ENCODE measurements around the gene MRGPRG. TPM values are rescaled to one million over a fixed set of nuclear protein-coding genes. Genes with fewer than 3 reads are reported as not detected.

Gene MRGPRG
- total RNA-seq, 5 donors from 2014 or later (not counting 1 experiment from before 2014, with no cell fraction given): not detected

GRCh38 chr11:3213659-3214419 lies 4.8 kb downstream of the MRGPRG start:
- no peak overlapping the region for H3K4me3 ChIP-seq (ENCODE audit: control insufficient read depth in 1 of 2, extremely low read depth in 1 of 2, low read length in 1 of 2)
- no peak overlapping the region for H3K27ac ChIP-seq (ENCODE audit: low read length)
- DNase-seq (no peak), ATAC-seq (replicated peaks in 1 of 4) (no peak)
- ChIA-PET CTCF (interaction anchor here in 1 of 2 donors (0.5 kb wide), 1 partner anchor 1602 kb away, joined by 3 read pairs; no protein-coding TSS in a partner anchor), POLR2A (interaction anchor here in 1 of 2 donors (0.6 kb wide), 1 partner anchor 25 kb away, joined by 5 read pairs; no protein-coding TSS in a partner anchor)
- no peaks in the 10 kb centered on the region for H3K36me3 ChIP-seq (ENCODE audit: control insufficient read depth in 2 of 2, extremely low read depth in 1 of 2, insufficient read depth in 1 of 2, low read length in 1 of 2)
- no peak overlapping the region for H3K4me3 Mint-ChIP-seq
- H3K4me1 Mint-ChIP-seq: peaks cover 4 to 10% (median 5%) of the 10 kb centered on the region in 3 donors
- no peak overlapping the region for H3K27ac Mint-ChIP-seq
- no peaks in the 10 kb centered on the region for H3K9me3 ChIP-seq
- peaks cover 0 to 6% of the 10 kb centered on the region in 2 experiments for H3K4me1 ChIP-seq (ENCODE audit: control insufficient read depth in 1 of 2, extremely low read depth in 1 of 2, insufficient read depth in 2 of 2, low read length in 2 of 2)
- peaks cover 6% of the 10 kb centered on the region for H3K36me3 Mint-ChIP-seq
- WGBS (ENCODE audit: insufficient coverage): 79% methylated on average over 20 of the region's 24 CpGs
- peaks cover 22 to 34% of the 10 kb centered on the region in 2 donors for H3K27me3 Mint-ChIP-seq
- peaks cover 0 to 13% (median 13%) of the 10 kb centered on the region in 3 donors for H3K9me3 Mint-ChIP-seq
- H3K27me3 ChIP-seq (replicated peaks in 1 of 2; ENCODE audit: control insufficient read depth in 2 of 2, extremely low read depth in 1 of 2, insufficient read depth in 2 of 2, low read length in 1 of 2): peaks cover 0 to 47% of the 10 kb centered on the region in 2 experiments

GRCh38 chr11:3208272-3208671 lies 10.3 kb downstream of the MRGPRG start:
- Mint-ChIP-seq H3K4me1 (peaks cover 0 to 3% (median 0%) of the 10 kb centered on the region in 3 donors), H3K4me3 (no peak overlapping the region), H3K27ac (no peak overlapping the region), H3K27me3 (peaks cover 7 to 14% of the 10 kb centered on the region in 2 donors), H3K9me3 (peaks cover 0 to 13% (median 13%) of the 10 kb centered on the region in 3 donors), H3K36me3 (peaks cover 6% of the 10 kb centered on the region)
- no peaks in the 10 kb centered on the region for H3K36me3 ChIP-seq (ENCODE audit: control insufficient read depth in 2 of 2, extremely low read depth in 1 of 2, insufficient read depth in 1 of 2, low read length in 1 of 2)
- no peaks in the 10 kb centered on the region for H3K9me3 ChIP-seq
- ATAC-seq (replicated peaks in 1 of 4): no peak
- no peak overlapping the region for H3K4me3 ChIP-seq (ENCODE audit: control insufficient read depth in 1 of 2, extremely low read depth in 1 of 2, low read length in 1 of 2)
- no peak for DNase-seq
- 89% methylated on average over 3 of the region's 6 CpGs for WGBS (ENCODE audit: insufficient coverage)
- peaks cover 0 to 29% of the 10 kb centered on the region in 2 experiments for H3K27me3 ChIP-seq (replicated peaks in 1 of 2; ENCODE audit: control insufficient read depth in 2 of 2, extremely low read depth in 1 of 2, insufficient read depth in 2 of 2, low read length in 1 of 2)
- peaks cover 0 to 16% of the 10 kb centered on the region in 2 experiments for H3K4me1 ChIP-seq (ENCODE audit: control insufficient read depth in 1 of 2, extremely low read depth in 1 of 2, insufficient read depth in 2 of 2, low read length in 2 of 2)
- ChIA-PET POLR2A (no interaction called here), CTCF (no interaction called here)
- no peak overlapping the region for H3K27ac ChIP-seq (ENCODE audit: low read length)

DNA sequence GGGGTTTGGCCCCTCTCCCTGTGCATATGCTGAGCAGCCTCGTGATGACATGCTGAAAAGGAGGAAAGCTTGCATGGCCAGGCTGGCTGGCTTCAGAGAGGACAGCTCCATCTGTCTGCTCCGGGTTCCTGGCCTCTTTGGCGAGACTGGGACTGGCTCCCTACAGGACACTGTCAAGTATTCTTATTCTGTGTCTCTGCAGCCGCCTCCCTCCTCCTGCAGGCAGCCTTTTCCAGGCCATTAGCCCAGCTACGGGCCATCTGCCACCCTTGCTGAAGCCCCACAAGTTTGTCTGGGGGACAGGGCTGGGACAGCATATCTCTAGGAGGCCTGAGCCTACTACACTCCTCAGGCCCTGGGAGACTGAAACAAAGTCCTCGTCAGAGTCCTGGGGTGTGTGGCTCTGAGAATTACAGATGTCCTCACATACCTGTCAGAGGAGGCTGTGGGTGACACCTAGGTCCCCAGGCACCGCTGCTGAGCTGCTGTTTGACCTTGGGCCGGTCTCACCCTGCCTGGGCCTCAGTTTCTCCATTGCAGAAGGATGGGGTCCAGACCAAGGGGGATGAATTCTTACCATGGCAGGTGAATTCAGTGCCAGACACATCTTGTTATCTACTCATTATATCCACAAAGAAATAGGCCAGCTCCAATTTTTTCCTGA lies 11.0 kb downstream of the MRGPRG start:
- ATAC-seq (replicated peaks in 1 of 4) (no peak), DNase-seq (no peak)
- Mint-ChIP-seq H3K4me3 (no peak overlapping the region), H3K9me3 (peaks cover 0 to 13% (median 13%) of the 10 kb centered on the region in 3 donors), H3K27me3 (peaks cover 8 to 18% of the 10 kb centered on the region in 2 donors), H3K27ac (no peak overlapping the region), H3K4me1 (peaks cover 1 to 4% (median 3%) of the 10 kb centered on the region in 3 donors), H3K36me3 (peaks cover 6% of the 10 kb centered on the region)
- H3K27ac ChIP-seq (ENCODE audit: low read length): no peak overlapping the region
- peaks cover 0 to 22% of the 10 kb centered on the region in 2 experiments for H3K4me1 ChIP-seq (ENCODE audit: control insufficient read depth in 1 of 2, extremely low read depth in 1 of 2, insufficient read depth in 2 of 2, low read length in 2 of 2)
- H3K36me3 ChIP-seq (ENCODE audit: control insufficient read depth in 2 of 2, extremely low read depth in 1 of 2, insufficient read depth in 1 of 2, low read length in 1 of 2): no peaks in the 10 kb centered on the region
- no peak overlapping the region for H3K4me3 ChIP-seq (ENCODE audit: control insufficient read depth in 1 of 2, extremely low read depth in 1 of 2, low read length in 1 of 2)
- POLR2A ChIA-PET: no interaction called here
- WGBS (ENCODE audit: insufficient coverage): 70% methylated on average over 7 of the region's 8 CpGs
- no peaks in the 10 kb centered on the region for H3K9me3 ChIP-seq
- H3K27me3 ChIP-seq (replicated peaks in 1 of 2; ENCODE audit: control insufficient read depth in 2 of 2, extremely low read depth in 1 of 2, insufficient read depth in 2 of 2, low read length in 1 of 2): peaks cover 0 to 34% of the 10 kb centered on the region in 2 experiments
- CTCF ChIA-PET: no interaction called here

- Histone ChIP-seq H3K27me3 (replicated peaks in 1 of 2; ENCODE audit: control insufficient read depth in 2 of 2, extremely low read depth in 1 of 2, insufficient read depth in 2 of 2, low read length in 1 of 2) (peaks cover 0 to 42% of the 10 kb centered on the region in 2 experiments), H3K4me1 (ENCODE audit: control insufficient read depth in 1 of 2, extremely low read depth in 1 of 2, insufficient read depth in 2 of 2, low read length in 2 of 2) (peaks cover 0 to 30% of the 10 kb centered on the region in 2 experiments), H3K4me3 (ENCODE audit: control insufficient read depth in 1 of 2, extremely low read depth in 1 of 2, low read length in 1 of 2) (no peak overlapping the region), H3K27ac (ENCODE audit: low read length) (no peak overlapping the region), H3K36me3 (ENCODE audit: control insufficient read depth in 2 of 2, extremely low read depth in 1 of 2, insufficient read depth in 1 of 2, low read length in 1 of 2) (no peaks in the 10 kb centered on the region), H3K9me3 (no peaks in the 10 kb centered on the region)
- CTCF ChIA-PET: no interaction called here
- ATAC-seq (replicated peaks in 1 of 4) (no peak), DNase-seq (no peak)
- peaks cover 5% of the 10 kb centered on the region for H3K36me3 Mint-ChIP-seq
- no peak overlapping the region for H3K27ac Mint-ChIP-seq
- peaks cover 9 to 22% of the 10 kb centered on the region in 2 donors for H3K27me3 Mint-ChIP-seq
- H3K4me1 Mint-ChIP-seq: peaks cover 4 to 6% (median 6%) of the 10 kb centered on the region in 3 donors
- peaks cover 0 to 12% (median 10%) of the 10 kb centered on the region in 3 donors for H3K9me3 Mint-ChIP-seq
- 93% methylated on average over 1 of the region's 1 CpG for WGBS (ENCODE audit: insufficient coverage)
- H3K4me3 Mint-ChIP-seq: no peak overlapping the region
- POLR2A ChIA-PET: no interaction called here
These were observed 11.8 kb downstream of the MRGPRG start for GRCh38 chr11:3206922-3207204.

DNA sequence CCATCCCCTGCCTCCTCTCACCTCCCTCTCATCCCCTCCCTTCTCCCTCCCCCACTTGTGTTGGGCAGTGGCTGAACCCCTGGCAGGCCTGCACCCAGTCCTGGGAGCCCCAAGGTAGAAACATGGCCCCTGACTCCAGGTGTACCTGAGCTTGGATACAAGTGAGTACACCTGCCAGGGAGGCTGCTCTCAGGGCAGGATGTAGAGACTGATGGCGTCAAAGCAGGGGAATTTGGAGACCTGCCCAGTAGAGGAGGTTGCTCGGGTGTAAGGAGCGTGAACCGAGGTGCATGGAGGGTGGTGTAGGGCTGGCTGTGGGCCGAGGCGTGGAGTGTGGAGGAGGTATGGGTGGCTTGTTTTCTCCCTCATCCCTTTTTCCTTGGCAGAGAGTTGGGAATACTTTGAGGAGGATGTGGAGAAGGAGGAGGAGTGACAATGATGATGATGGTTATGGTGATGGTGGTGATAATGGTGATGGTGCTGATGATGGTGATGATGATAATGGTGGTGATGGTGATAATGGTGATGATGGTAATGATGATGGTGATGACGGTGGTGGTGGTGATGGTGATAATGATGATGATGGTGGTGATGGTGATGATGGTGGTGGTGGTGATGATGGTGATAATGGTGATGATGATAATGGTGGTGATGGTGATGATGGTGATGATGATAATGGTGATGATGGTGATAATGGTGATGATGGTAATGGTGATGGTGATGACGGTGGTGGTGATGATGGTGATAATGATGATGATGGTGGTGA lies 12.3 kb downstream of the MRGPRG start:
- DNase-seq: peak in 2 of 35 experiments; percentile 7 to 18
- Mint-ChIP-seq H3K4me1 (peaks cover 4 to 6% (median 6%) of the 10 kb centered on the region in 3 donors), H3K27me3 (peaks cover 5 to 22% of the 10 kb centered on the region in 2 donors), H3K27ac (no peak overlapping the region), H3K36me3 (peaks cover under 1% of the 10 kb centered on the region), H3K9me3 (peaks cover 0 to 7% (median 5%) of the 10 kb centered on the region in 3 donors), H3K4me3 (no peak overlapping the region)
- WGBS (ENCODE audit: insufficient coverage): 83% methylated on average over 8 of the region's 8 CpGs
- peaks cover 0 to 35% of the 10 kb centered on the region in 2 experiments for H3K4me1 ChIP-seq (ENCODE audit: control insufficient read depth in 1 of 2, extremely low read depth in 1 of 2, insufficient read depth in 2 of 2, low read length in 2 of 2)
- no peak overlapping the region for H3K4me3 ChIP-seq (ENCODE audit: control insufficient read depth in 1 of 2, extremely low read depth in 1 of 2, low read length in 1 of 2)
- H3K9me3 ChIP-seq: no peaks in the 10 kb centered on the region
- H3K36me3 ChIP-seq (ENCODE audit: control insufficient read depth in 2 of 2, extremely low read depth in 1 of 2, insufficient read depth in 1 of 2, low read length in 1 of 2): no peaks in the 10 kb centered on the region
- no peak overlapping the region for H3K27ac ChIP-seq (ENCODE audit: low read length)
- H3K27me3 ChIP-seq (replicated peaks in 1 of 2; ENCODE audit: control insufficient read depth in 2 of 2, extremely low read depth in 1 of 2, insufficient read depth in 2 of 2, low read length in 1 of 2): peaks cover 0 to 47% of the 10 kb centered on the region in 2 experiments
- ATAC-seq (replicated peaks in 1 of 4): no peak
- CTCF ChIA-PET: interaction anchor here in 1 of 2 donors (0.6 kb wide), 1 partner anchor 958 kb away, joined by 8 read pairs; no protein-coding TSS in a partner anchor
- POLR2A ChIA-PET: no interaction called here

All from T-cell (primary cell).